GM19193 (cell line): ENCODE data around the gene EEFSEC.

ENCODE experiments used
- POLR2A ChIP-seq: IDR thresholded peaks from 4 replicates; pipeline ENCODE4 v1.6.1; 2011; ENCODE audit not compliant: insufficient read depth, insufficient read length; ENCODE audit errors: extremely low read depth

EEFSEC gene

DNA sequence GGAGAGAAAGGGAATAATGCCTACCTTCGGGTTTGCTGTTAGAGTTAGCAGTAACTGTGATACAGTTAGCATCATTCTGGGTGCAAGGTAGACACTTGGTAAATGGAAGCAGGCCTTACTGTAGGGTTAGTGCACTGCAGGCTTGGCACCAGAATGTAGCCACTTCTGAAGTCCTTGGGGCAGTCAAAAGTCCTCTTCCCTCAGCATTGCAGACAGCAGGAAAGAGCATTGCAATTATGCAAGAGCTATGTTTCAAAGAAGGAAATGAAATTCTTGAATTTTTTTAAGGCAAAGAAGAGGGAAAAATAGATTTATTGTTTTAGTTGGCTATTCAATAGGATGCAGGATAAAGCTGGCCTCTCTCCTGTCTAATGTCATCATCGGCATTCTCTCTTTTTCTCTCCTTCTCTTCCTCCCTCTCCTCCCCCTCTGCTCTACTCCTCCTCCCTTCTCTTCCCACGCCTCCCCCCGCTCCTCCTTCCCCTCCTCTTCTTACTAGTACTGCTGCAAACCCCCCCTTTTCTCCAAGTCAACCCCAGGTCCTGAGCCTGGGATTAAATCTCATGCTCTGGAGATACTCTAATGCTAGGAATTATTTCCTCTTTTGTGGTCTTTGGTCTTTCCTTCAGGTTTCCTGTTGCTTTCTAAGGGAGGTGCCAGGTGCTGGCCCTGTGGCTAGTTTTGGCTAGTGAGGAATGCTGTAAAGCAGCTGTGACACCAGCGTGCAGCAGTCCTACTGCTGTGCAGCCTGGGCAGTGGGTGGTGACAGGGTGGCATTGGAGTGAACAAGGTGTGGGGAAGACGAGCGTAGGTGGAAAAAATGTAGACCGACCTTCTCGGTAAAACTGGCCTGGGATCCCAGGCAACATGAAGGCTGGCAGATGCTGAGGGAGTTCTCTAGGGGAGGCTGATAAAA, 21.7 kb downstream of the EEFSEC start:
- no peak for TF ChIP-seq POLR2A

DNA sequence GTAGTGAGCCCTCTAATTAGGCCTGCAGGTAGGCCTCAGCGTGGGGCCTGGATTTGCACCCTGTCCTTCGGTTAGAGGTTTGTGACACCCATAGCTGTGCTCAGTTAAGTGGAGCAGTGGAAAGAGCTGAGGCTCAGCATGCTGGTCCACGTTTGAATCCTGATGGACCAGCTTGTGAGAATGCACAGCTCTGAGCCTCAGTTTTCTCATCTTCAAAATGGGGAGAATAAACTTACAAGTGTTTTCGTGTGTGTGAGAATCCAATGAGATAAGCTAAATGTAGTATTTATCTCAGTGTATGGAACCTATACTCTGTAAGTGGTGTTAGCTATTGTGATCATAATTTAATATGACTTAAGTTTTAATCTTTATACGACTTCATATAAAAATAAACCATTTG, 22.5 kb downstream of the EEFSEC start:
- TF ChIP-seq POLR2A = no peak

DNA sequence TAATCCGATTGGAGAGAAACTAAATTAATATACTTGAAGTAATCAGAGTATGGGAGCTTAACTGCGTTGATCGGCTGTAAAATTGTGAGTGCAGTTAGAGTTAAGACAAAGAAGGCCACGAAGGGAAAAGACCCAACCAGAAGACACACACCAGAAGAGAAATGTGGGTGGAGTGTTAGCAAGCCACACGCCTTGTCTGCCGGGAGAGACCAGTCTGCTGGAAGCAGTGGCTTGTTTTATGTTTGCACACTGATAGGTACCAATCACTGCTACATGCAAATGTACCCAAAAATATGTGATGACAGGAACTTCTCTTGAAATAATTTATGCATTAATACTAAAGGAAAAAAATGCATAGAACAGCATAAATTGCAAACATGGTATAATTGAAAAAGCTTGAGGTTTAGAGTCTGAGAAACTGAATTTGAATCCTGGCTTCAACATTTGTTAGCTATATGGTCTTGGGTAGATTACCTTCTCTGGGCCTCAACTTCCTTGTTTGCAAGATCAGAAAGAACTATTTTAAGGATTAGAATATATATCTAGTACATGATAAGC, 23.1 kb downstream of the EEFSEC start:
- no peak for TF ChIP-seq POLR2A

GRCh38 chr3:128177865-128178264, 24.6 kb downstream of the EEFSEC start:
- TF ChIP-seq POLR2A = no peak

GRCh38 chr3:128178782-128179483, 25.7 kb downstream of the EEFSEC start:
- no peak for TF ChIP-seq POLR2A

DNA sequence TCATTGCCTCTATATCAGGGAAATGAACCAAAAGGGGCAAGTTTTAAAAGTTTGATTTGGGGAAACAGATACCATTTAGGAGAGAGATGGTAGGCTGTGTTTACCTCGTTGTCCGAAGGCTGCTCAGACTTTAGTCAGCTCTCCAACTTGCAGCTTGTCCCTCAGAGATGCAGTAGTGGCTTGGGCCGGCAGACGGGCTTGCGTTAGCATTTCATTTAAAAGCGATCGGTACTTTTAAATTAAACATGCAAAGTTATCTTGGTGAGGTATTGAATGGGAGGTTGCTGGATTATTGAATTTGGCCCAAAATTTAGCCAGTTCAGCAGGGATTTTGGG, 26.2 kb downstream of the EEFSEC start:
- no peak for TF ChIP-seq POLR2A

DNA sequence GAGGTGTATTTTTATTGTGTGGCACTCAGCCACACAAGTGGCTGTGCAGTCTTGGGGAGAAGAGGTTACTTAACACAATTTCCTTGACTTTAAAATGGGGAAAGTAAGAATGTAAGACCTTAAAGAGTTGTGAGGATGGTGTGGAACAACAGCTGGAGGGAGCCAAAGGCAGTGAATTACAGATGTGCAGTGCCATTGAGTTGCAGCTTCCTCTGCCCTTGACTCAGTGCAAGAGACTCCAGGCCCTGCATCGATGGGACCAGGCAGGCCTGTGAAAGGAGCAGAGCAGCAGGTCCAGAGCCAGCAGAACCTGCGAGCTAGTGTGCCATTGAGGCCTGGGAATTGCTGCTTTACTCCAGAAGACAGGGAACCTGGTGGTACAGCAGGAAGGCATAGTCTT, 27.2 kb downstream of the EEFSEC start:
- no peak for TF ChIP-seq POLR2A

DNA sequence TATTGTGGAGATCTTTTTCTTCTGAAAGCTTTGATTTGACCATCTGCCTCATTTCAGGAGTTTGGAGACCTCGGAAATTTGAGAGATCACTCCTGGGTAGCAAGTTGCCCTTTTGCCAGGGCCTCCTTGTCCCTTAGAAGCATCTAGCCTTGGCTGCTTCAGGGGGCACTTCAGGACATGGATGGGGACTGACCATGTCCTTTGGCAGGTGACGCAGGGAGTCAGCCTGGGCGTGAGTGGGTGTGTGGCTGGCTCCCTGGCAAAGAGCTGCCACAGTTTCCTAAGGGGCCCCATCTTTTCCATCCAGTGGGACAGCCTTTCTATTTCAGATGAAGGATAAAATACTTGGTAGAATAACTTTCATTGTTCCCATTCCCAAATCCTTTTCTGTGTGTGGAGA, 27.6 kb downstream of the EEFSEC start:
- no peak for TF ChIP-seq POLR2A

- no peak for TF ChIP-seq POLR2A
Measured at GRCh38 chr3:128182656-128183055, 29.4 kb downstream of the EEFSEC start.

- TF ChIP-seq POLR2A = no peak
Measured at GRCh38 chr3:128185630-128186447, 32.6 kb downstream of the EEFSEC start.

DNA sequence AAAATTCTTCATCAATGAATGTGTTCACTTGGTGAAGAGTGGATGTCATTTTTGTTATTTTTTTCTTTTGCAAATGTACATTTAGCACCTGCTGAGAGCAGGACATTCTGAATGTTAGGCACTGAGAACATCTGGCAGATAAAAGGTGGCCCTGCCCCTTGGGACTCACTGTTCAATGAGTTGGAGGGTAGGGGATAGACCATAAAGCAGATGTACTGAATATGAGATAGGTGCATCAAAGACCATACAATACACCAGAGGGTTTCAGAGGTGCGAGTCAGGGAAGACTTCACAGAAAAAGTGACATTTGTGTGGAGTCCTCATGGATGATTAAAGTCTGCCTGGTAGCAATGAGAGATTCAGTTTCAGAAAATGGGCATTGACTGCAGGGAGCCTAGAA, 34.2 kb downstream of the EEFSEC start:
- no peak for TF ChIP-seq POLR2A

- no peak for TF ChIP-seq POLR2A
Measured at GRCh38 chr3:128188326-128188725, 35.0 kb downstream of the EEFSEC start.

GRCh38 chr3:128188956-128189355, 35.7 kb downstream of the EEFSEC start:
- no peak for TF ChIP-seq POLR2A

DNA sequence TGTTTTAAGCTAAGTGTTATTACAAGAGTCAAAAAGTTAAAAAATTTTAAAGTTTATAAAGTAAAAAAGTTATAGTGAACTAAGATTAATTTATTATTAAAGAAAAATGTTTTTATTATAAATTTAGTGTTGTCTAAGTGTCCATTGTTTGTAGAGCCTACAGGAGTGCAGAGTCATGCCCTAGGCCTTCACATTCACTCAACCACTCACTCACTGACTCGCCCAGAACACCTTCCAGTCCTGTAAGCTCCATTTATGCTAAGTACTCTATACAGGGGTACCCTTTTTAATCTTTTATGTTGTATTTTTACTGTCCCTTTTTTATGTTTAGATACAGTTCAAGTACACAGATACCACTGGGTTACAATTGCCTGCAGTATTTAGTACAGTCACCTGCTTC, 37.2 kb downstream of the EEFSEC start:
- TF ChIP-seq POLR2A = no peak

- no peak for TF ChIP-seq POLR2A
Measured at GRCh38 chr3:128192131-128192530, 38.9 kb downstream of the EEFSEC start.
